SK-N-SH (cell line): Measurements from ENCODE around the gene MADCAM1. TPM values are rescaled to one million over a fixed set of nuclear protein-coding genes. Genes with fewer than 3 reads are reported as not detected.

Source experiments
- CTCF ChIA-PET: fragments of 300-600, 350-600 bp; formaldehyde crosslinking; extraction: SDS; loops from one replicate; lab custom pipeline; 2021; lab: Yijun Ruan, JAX
- POLR2A ChIA-PET: fragments of 350-600 bp; sonication (Branson Sonifier 250); formaldehyde crosslinking; extraction: SDS; loops from one replicate; lab custom pipeline; 2020; ENCODE audit warnings: antibody characterized with exemption, inconsistent platforms; lab: Yijun Ruan, JAX
- DNase-seq: peaks from one replicate; pipeline ENCODE4 v3.0.0; 2012
- H2AFZ ChIP-seq: fragments of 200-600 bp; sonication (generic); 2 replicates; pipeline ENCODE4 v1.8.1; 2016; ENCODE audit warnings: antibody characterized with exemption, mild to moderate bottlenecking, low read depth
- H3F3A ChIP-seq: fragments of 200-600 bp; sonication (generic); replicated peaks from 2 replicates; pipeline ENCODE3; 2016; ENCODE audit warnings: antibody characterized with exemption, mild to moderate bottlenecking; ENCODE audit not compliant: insufficient read depth
- H3K27ac ChIP-seq, 2 experiments: fragments of 200-500 bp in 1 of 2; fragments of 200-600 bp in 1 of 2; sonication (Bioruptor generic) in 1 of 2; sonication (generic), shearing (Covaris generic) in 1 of 2; 2 replicates each; pipeline versions ENCODE4 v1.5.1 to v1.6.1; 2014 to 2016; ENCODE audit warnings: low read depth in 2 of 2, inconsistent platforms in 1 of 2, low read length in 1 of 2, mild to moderate bottlenecking in 1 of 2, mixed read lengths in 1 of 2
- H3K27me3 ChIP-seq: fragments of 200-600 bp; sonication (generic), shearing (Covaris generic); 2 replicates; pipeline ENCODE4 v1.6.1; 2016; ENCODE audit warnings: mixed run types; ENCODE audit not compliant: insufficient read depth
- H3K36me3 ChIP-seq, 2 experiments: fragments of 200-500 bp in 1 of 2; fragments of 200-600 bp in 1 of 2; sonication (Bioruptor generic) in 1 of 2; sonication (generic) in 1 of 2; replicated peaks in 1 of 2; 2 replicates each; pipeline versions ENCODE3 to v1.5.1; 2014 to 2016; ENCODE audit warnings: low read length in 1 of 2, mild to moderate bottlenecking in 1 of 2; ENCODE audit not compliant: insufficient read depth in 2 of 2, control insufficient read depth in 1 of 2
- H3K4me1 ChIP-seq, 2 experiments: fragments of 200-500 bp in 1 of 2; fragments of 200-600 bp in 1 of 2; sonication (Bioruptor generic) in 1 of 2; sonication (generic), shearing (Covaris generic) in 1 of 2; 2 replicates each; pipeline versions ENCODE4 v1.5.1 to v1.6.1; 2014 to 2016; ENCODE audit warnings: low read depth in 1 of 2, low read length in 1 of 2, mixed run types in 1 of 2; ENCODE audit not compliant: insufficient read depth in 2 of 2, control insufficient read depth in 1 of 2
- H3K4me2 ChIP-seq: fragments of 200-600 bp; sonication (generic), shearing (Covaris generic); 2 replicates; pipeline ENCODE4 v1.6.1; 2017; ENCODE audit warnings: mixed run types
- H3K4me3 ChIP-seq, 2 experiments: fragments of 200-500 bp in 1 of 2; fragments of 200-600 bp in 1 of 2; sonication (Bioruptor generic) in 1 of 2; sonication (generic), shearing (Covaris generic) in 1 of 2; 2 replicates each; pipeline versions ENCODE4 v1.5.1 to v1.8.1; 2014 to 2016; ENCODE audit warnings: low read depth in 2 of 2, inconsistent platforms in 1 of 2, low read length in 1 of 2, mild to moderate bottlenecking in 1 of 2, mixed read lengths in 1 of 2, moderate library complexity in 1 of 2
- H3K79me2 ChIP-seq: fragments of 200-600 bp; sonication (generic); 2 replicates; pipeline ENCODE4 v1.8.1; 2017; ENCODE audit warnings: mild to moderate bottlenecking; ENCODE audit not compliant: insufficient read depth
- H3K9ac ChIP-seq: fragments of 200-600 bp; sonication (generic); 2 replicates; pipeline ENCODE4 v1.6.1; 2017; ENCODE audit warnings: mixed run types
- H3K9me2 ChIP-seq: fragments of 200-600 bp; sonication (generic); 2 replicates; pipeline ENCODE4 v1.6.1; 2017; ENCODE audit warnings: mixed run types
- H3K9me3 ChIP-seq: fragments of 200-600 bp; sonication (generic); 2 replicates; pipeline ENCODE4 v1.6.1; 2017; ENCODE audit warnings: mixed run types, mild to moderate bottlenecking, moderate library complexity
- H4K20me1 ChIP-seq: fragments of 200-600 bp; sonication (generic); 2 replicates; pipeline ENCODE4 v1.6.1; 2017; ENCODE audit warnings: mild to moderate bottlenecking, mixed run types; ENCODE audit not compliant: insufficient read depth
- CTCF ChIP-seq: fragments of 200-600 bp; sonication (generic); IDR thresholded peaks from 2 replicates; pipeline ENCODE4 v1.6.1; 2017; ENCODE audit warnings: antibody characterized with exemption, mild to moderate bottlenecking, moderate library complexity
- EZH2phosphoT487 ChIP-seq: fragments of 200-600 bp; sonication (generic); IDR thresholded peaks from 2 replicates; pipeline ENCODE4 v1.6.1; 2017; ENCODE audit warnings: low read depth, mixed run types, mild to moderate bottlenecking, antibody characterized with exemption, moderate library complexity, borderline replicate concordance
- FOSL2 ChIP-seq: IDR thresholded peaks from 2 replicates; pipeline ENCODE4 v1.4.0; 2012; ENCODE audit warnings: low read depth, mild to moderate bottlenecking, moderate library complexity, borderline replicate concordance
- FOXJ3 ChIP-seq: sonication (generic); formaldehyde crosslinking; IDR thresholded peaks from 2 replicates; pipeline ENCODE4 v1.5.1; 2020; ENCODE audit warnings: mild to moderate bottlenecking, missing genetic modification reagents
- GABPA ChIP-seq: IDR thresholded peaks from 2 replicates; pipeline ENCODE4 v1.4.0; 2012; ENCODE audit warnings: low read depth, mild to moderate bottlenecking
- JUND ChIP-seq: IDR thresholded peaks from 2 replicates; pipeline ENCODE4 v1.4.0; 2012
- MEF2A ChIP-seq: IDR thresholded peaks from 2 replicates; pipeline ENCODE4 v1.4.0; 2012; ENCODE audit warnings: low read depth, borderline replicate concordance
- NFIC ChIP-seq: IDR thresholded peaks from 2 replicates; pipeline ENCODE4 v1.4.0; 2012; ENCODE audit warnings: borderline replicate concordance
- NRF1 ChIP-seq: IDR thresholded peaks from 2 replicates; pipeline ENCODE4 v1.6.1; 2012; ENCODE audit warnings: low read depth, mild to moderate bottlenecking, low read length
- RCOR1 ChIP-seq: fragments of 150-350 bp; IDR thresholded peaks from 2 replicates; pipeline ENCODE4 v1.6.1; 2017; ENCODE audit warnings: antibody characterized with exemption, low read length
- SIN3A ChIP-seq: IDR thresholded peaks from 2 replicates; pipeline ENCODE4 v1.6.1; 2012; ENCODE audit warnings: low read depth, mild to moderate bottlenecking, low read length, moderate library complexity, borderline replicate concordance
- WGBS: methylation state at CpG from one replicate; pipeline ENCODE4 v1.1.6; 2017; ENCODE audit warnings: low lambda C conversion rate; 5-methylcytosine and 5-hydroxymethylcytosine counted together
- polyA plus RNA-seq, 3 experiments: library from polyadenylated mRNA; depleted of rRNA; stranded (reverse); fragments of >200 nt; gene quantifications; 2 replicates each; pipeline ENCODE4 v1.2.3, GENCODE V29; 2012
- TF ChIP-seq, protein P1 (sequence below): IDR thresholded peaks from 2 replicates; pipeline ENCODE4 v1.4.0; 2012; ENCODE audit warnings: low read depth, borderline replicate concordance
- TF ChIP-seq, protein P2 (sequence below): fragments of 150-350 bp; IDR thresholded peaks from 2 replicates; pipeline ENCODE4 v1.6.1; 2016; ENCODE audit warnings: mild to moderate bottlenecking, low read depth, low read length

MADCAM1 gene
- polyA plus RNA-seq, 1 of the 3 experiments (the other 2 are of a cell fraction), result 0.81 TPM

DNA sequence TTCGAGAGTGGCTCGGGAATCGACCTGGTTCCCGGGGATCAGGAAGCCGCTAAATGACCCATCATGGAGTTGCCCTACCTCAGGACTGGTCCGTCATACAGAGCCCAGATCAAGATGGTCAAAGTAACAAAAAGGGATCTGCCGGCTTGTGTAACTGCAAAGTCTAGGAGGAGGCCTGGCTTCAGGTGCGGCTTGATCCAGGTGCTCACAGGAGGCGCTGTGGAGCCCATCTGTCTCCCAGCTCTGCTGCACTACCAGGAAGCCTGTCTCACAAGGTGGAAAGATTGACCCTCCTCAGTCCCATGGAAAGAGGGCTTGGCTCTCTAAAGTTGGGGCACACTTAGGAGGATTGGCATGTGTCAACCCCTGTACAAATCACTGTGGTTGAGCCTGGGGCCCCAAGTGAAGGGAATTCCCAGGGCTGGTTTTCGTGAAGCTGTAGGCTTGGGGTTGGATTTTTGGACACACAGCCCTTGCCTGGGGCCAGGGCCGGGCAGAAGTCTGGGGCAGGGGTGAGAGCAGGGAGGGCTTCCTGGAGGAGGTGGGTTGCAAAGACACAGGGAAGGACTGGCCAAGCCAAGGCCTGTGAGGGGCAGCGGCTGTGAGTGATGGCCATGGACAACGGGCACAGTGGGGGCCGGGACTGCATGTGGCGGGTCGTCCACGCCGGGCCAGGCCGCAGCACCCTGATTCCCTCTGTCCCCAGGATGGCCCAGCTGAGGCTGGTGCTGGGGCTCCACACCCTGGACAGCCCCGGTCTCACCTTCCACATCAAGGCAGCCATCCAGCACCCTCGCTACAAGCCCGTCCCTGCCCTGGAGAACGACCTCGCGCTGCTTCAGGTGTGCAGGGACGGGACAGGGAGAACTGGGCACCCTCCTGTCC lies 51.8 kb downstream of the MADCAM1 start:
- Histone ChIP-seq H3K4me1 (peaks cover 0 to 4% of the 10 kb centered on the region in 2 experiments; a peak in 1 of 4 replicates), H3K9me3 (no peaks in the 10 kb centered on the region), H3K9ac (no peak overlapping the region), H3K79me2 (no peaks in the 10 kb centered on the region), H3K27me3 (no peaks in the 10 kb centered on the region), H3K27ac (no peak overlapping the region), H3F3A (no peaks in the 10 kb centered on the region), H3K36me3 (no peaks in the 10 kb centered on the region), H2AFZ (no peak overlapping the region), H4K20me1 (no peaks in the 10 kb centered on the region), H3K4me3 (no peak overlapping the region), H3K4me2 (no peak overlapping the region)
- POLR2A ChIA-PET, result no interaction called here
- WGBS, result 77% methylated on average over 16 of the region's 26 CpGs
- DNase-seq, result no peak
- TF ChIP-seq MEF2A (no peak), NFIC (no peak), NRF1 (no peak), JUND (no peak), CTCF (no peak), RCOR1 (no peak), FOXJ3 (CRISPR knock-in tag) (no peak), EZH2phosphoT487 (no peak), GABPA (no peak), FOSL2 (no peak), SIN3A (no peak)
- TF ChIP-seq, protein P1, sequence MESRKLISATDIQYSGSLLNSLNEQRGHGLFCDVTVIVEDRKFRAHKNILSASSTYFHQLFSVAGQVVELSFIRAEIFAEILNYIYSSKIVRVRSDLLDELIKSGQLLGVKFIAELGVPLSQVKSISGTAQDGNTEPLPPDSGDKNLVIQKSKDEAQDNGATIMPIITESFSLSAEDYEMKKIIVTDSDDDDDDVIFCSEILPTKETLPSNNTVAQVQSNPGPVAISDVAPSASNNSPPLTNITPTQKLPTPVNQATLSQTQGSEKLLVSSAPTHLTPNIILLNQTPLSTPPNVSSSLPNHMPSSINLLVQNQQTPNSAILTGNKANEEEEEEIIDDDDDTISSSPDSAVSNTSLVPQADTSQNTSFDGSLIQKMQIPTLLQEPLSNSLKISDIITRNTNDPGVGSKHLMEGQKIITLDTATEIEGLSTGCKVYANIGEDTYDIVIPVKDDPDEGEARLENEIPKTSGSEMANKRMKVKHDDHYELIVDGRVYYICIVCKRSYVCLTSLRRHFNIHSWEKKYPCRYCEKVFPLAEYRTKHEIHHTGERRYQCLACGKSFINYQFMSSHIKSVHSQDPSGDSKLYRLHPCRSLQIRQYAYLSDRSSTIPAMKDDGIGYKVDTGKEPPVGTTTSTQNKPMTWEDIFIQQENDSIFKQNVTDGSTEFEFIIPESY, result no peak
- TF ChIP-seq, protein P2, sequence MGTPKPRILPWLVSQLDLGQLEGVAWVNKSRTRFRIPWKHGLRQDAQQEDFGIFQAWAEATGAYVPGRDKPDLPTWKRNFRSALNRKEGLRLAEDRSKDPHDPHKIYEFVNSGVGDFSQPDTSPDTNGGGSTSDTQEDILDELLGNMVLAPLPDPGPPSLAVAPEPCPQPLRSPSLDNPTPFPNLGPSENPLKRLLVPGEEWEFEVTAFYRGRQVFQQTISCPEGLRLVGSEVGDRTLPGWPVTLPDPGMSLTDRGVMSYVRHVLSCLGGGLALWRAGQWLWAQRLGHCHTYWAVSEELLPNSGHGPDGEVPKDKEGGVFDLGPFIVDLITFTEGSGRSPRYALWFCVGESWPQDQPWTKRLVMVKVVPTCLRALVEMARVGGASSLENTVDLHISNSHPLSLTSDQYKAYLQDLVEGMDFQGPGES, result no peak
- TF ChIP-seq, all 33 proteins: peak for 0
- no peaks in the 10 kb centered on the region for H3K9me2 ChIP-seq
- CTCF ChIA-PET, result interaction anchor here (1.1 to 6.1 kb wide), 4 partner anchors 9 to 80 kb away, joined by 3 to 23 read pairs (median 14); partner anchors contain the start of gene CDC34
